GM21717 (cell line): ENCODE data around the gene GPR101.
"Not testable (repeated sequence)": the region's sequence is repeated elsewhere in the genome, so short reads cannot be mapped to it uniquely, and the experiment has no call there.

Source experiments
- ATAC-seq: cut with Tn5 transposase; IDR thresholded peaks from one replicate; pipeline ENCODE4 v1.9.1; 2021; ENCODE audit warnings: mild to moderate bottlenecking, moderate library complexity; ENCODE audit not compliant: unreplicated experiment

The GPR101 gene

GRCh38 chrX:137028699-137029098, 5.1 kb downstream of the GPR101 start:
- ATAC-seq, result no peak

GRCh38 chrX:137025930-137026329, 7.9 kb downstream of the GPR101 start:
- no peak for ATAC-seq

- ATAC-seq, result not testable (repeated sequence)
These were observed 33.6 kb downstream of the GPR101 start for GRCh38 chrX:137000236-137000635.

- no peak for ATAC-seq
These were observed 34.8 kb downstream of the GPR101 start for GRCh38 chrX:136999024-136999423.
